Measurements from ENCODE around the gene S100A12. TPM values are rescaled to one million over a fixed set of nuclear protein-coding genes. Genes with fewer than 3 reads are reported as not detected.

The S100A12 gene
- total and polyA plus RNA-seq, 9 of the 15 experiments (the other 6 are each of a cell fraction or from before 2014, with no cell fraction given), result not detected

DNA sequence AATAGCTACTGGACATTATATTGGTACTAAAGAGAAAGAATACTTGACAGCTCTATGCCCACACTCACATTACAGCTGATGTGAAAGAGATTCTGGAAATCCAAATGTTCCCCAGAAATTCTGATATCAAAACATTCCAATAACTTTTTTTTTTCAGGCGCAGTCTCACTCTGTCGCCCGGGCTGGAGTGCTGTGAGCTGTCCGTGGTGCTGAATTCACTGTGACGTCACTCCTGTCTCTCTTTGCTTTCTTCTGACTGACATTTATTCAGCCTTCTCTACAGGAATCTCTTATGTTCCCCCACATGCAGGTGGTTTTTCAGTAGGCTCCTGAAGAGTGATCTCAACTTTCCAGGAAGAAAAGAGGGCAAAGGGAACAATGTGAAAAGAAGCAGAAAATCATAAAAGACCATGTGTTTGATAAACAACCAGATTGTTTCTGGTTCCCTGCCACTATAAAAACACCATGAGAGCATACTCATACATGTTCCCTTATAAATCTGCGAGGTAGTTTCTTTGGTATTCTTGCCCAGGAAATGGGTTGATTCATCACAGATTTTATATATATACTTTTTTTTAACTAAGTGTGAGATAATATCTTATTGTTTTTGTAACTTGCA, 47.1 kb upstream of the S100A12 start (continued):
- TF ChIP-seq E2F6 (IDR thresholded peaks at IDR 0.05; ENCODE audit: borderline replicate concordance in 1 of 2, extremely low read depth in 1 of 2, insufficient read depth in 1 of 2, insufficient read length in 1 of 2, low read depth in 1 of 2, low read length in 1 of 2, poor library complexity in 1 of 2, severe bottlenecking in 1 of 2) (no peak), NFRKB (IDR thresholded peaks at IDR 0.05; ENCODE audit: low read depth) (no peak), MAFG (tag; conservative IDR thresholded peaks at IDR 0.05) (no peak), ATF7 (IDR thresholded peaks at IDR 0.05) (peak; percentile 93), CHD2 (IDR thresholded peaks at IDR 0.05; ENCODE audit: low read depth, low read length) (no peak), CBX5 (IDR thresholded peaks at IDR 0.05; ENCODE audit: borderline replicate concordance, low read depth) (no peak), NFE2 (IDR thresholded peaks at IDR 0.05; ENCODE audit: low read depth) (no peak), VEZF1 (CRISPR knock-in tag; IDR thresholded peaks at IDR 0.05) (peak; percentile 28; the same call in 1 of the 2 replicates), MTA2 (IDR thresholded peaks at IDR 0.05; ENCODE audit: low read depth) (no peak), CBX2 (IDR thresholded peaks at IDR 0.05; ENCODE audit: insufficient read depth, low read length, poor library complexity, severe bottlenecking) (no peak), RFX7 (CRISPR knock-in tag; IDR thresholded peaks at IDR 0.05) (no peak), ZNF695 (CRISPR knock-in tag; IDR thresholded peaks at IDR 0.05) (no peak), HNRNPL (IDR thresholded peaks at IDR 0.05; ENCODE audit: low read depth, low read length) (no peak), FOXM1 (IDR thresholded peaks at IDR 0.05; ENCODE audit: low read depth) (no peak), FOXM1 (CRISPR knock-in tag; IDR thresholded peaks at IDR 0.05; ENCODE audit: low read depth) (no peak), MYNN (IDR thresholded peaks at IDR 0.05) (no peak), MYNN (CRISPR knock-in tag; IDR thresholded peaks at IDR 0.05) (no peak), RAD51 (IDR thresholded peaks at IDR 0.05; ENCODE audit: borderline replicate concordance, low read depth) (no peak), JUNB (CRISPR knock-in tag; conservative IDR thresholded peaks at IDR 0.05) (no peak), KAT8 (IDR thresholded peaks at IDR 0.05; ENCODE audit: low read depth) (no peak), XRCC3 (IDR thresholded peaks at IDR 0.05) (no peak), ZNF41 (CRISPR knock-in tag; conservative IDR thresholded peaks at IDR 0.05) (no peak), E2F8 (IDR thresholded peaks at IDR 0.05; ENCODE audit: low read depth, partially characterized antibody) (no peak), RFX5 (IDR thresholded peaks at IDR 0.05; ENCODE audit: low read depth, low read length) (peak; percentile 17; the same call in 1 of the 2 replicates), EHMT2 (IDR thresholded peaks at IDR 0.05) (peak; percentile 99)
- TF ChIP-seq, protein P1, sequence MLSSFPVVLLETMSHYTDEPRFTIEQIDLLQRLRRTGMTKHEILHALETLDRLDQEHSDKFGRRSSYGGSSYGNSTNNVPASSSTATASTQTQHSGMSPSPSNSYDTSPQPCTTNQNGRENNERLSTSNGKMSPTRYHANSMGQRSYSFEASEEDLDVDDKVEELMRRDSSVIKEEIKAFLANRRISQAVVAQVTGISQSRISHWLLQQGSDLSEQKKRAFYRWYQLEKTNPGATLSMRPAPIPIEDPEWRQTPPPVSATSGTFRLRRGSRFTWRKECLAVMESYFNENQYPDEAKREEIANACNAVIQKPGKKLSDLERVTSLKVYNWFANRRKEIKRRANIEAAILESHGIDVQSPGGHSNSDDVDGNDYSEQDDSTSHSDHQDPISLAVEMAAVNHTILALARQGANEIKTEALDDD (IDR thresholded peaks at IDR 0.05), result no peak
